Stomach (tissue), 9 donors: ENCODE measurements around the gene BLOC1S3. TPM values are rescaled to one million over a fixed set of nuclear protein-coding genes. Genes with fewer than 3 reads are reported as not detected.

Experiments used
- DNase-seq, 2 donors: peaks; one replicate each; pipeline versions ENCODE4 v3.0.0 to v3.0.0-alpha.2; 2013 to 2019
- H3K27ac ChIP-seq, 5 donors: fragments of 200-600 bp in 4 of 5; sonication (generic) in 4 of 5; one replicate each; pipeline ENCODE4 v1.5.1; 2013 to 2019; ENCODE audit warnings: mild to moderate bottlenecking in 1 of 5, moderate library complexity in 1 of 5
- H3K27me3 ChIP-seq, 3 donors: fragments of 200-600 bp; sonication (generic); one replicate each; pipeline ENCODE4 v1.5.1; 2017 to 2019; ENCODE audit warnings: mixed run types in 1 of 3
- H3K36me3 ChIP-seq, 4 donors: fragments of 200-600 bp; sonication (generic); 1 replicate in 3 of 4; 2 replicates in 1 of 4; pipeline ENCODE4 v1.5.1; 2016 to 2019
- H3K4me1 ChIP-seq, 4 donors: fragments of 200-600 bp; sonication (generic); one replicate each; pipeline ENCODE4 v1.5.1; 2016 to 2019
- H3K4me3 ChIP-seq, 4 donors: fragments of 200-600 bp; sonication (generic) in 3 of 4; one replicate each; pipeline ENCODE4 v1.5.1; 2016 to 2019; ENCODE audit warnings: mild to moderate bottlenecking in 1 of 4
- H3K9me3 ChIP-seq, 4 donors: fragments of 200-600 bp; sonication (generic); one replicate each; pipeline ENCODE4 v1.5.1; 2016 to 2019
- EP300 ChIP-seq: sonication (generic); formaldehyde crosslinking; IDR thresholded peaks from one replicate; pipeline ENCODE4 v1.6.1; 2017; ENCODE audit warnings: antibody characterized with exemption
- POLR2A ChIP-seq, 4 donors: fragments of 450-650 bp; IDR thresholded peaks; one replicate each; pipeline ENCODE4 v1.6.1; 2016; ENCODE audit warnings: antibody characterized with exemption in 4 of 4, control low read depth in 2 of 4, mild to moderate bottlenecking in 1 of 4, moderate library complexity in 1 of 4
- POLR2AphosphoS5 ChIP-seq, 3 donors: sonication (generic); formaldehyde crosslinking; IDR thresholded peaks; one replicate each; pipeline ENCODE4 v1.6.1; 2016; ENCODE audit warnings: antibody characterized with exemption in 3 of 3
- WGBS, 5 donors: extraction: QIAGEN DNeasy Blood & Tissue Kit in 3 of 5; methylation state at CpG; one replicate each; pipeline versions ENCODE4 v1.1.5 to v1.1.7; 2013 to 2018; 5-methylcytosine and 5-hydroxymethylcytosine counted together
- intact Hi-C: fragments of 100-400 bp; cut with DNase I; formaldehyde crosslinking; loops from one replicate; pipeline ENCODE4 v1.15.1; 2023; ENCODE audit warnings: low total_unique reads
- polyA plus RNA-seq, 3 donors: library from polyadenylated mRNA; stranded (reverse); fragments of 200-250 nt; gene quantifications; one replicate each; pipeline ENCODE4 v1.2.3, GENCODE V29; 2013
- total RNA-seq, 5 donors: library from RNA; depleted of rRNA; stranded (reverse); fragments of >200 nt; gene quantifications; one replicate each; pipeline versions ENCODE4 v1.1.0 to v1.2.3, GENCODE V29; 2014 to 2016
- TF ChIP-seq, protein P1 (sequence below), 7 experiments: fragments of 450-650 bp in 4 of 7; fragments of 200-600 bp in 3 of 7; sonication (generic) in 3 of 7; IDR thresholded peaks; one replicate each; pipeline ENCODE4 v1.5.1; 2016 to 2019; ENCODE audit warnings: antibody characterized with exemption in 7 of 7, control low read depth in 2 of 7, mild to moderate bottlenecking in 1 of 7
- donor health status: healthy with polysubstance abuse.
- donor health status: Bipolar disorder and iron deficiency.
- donor health status: healthy.

The BLOC1S3 gene
- total and polyA plus RNA-seq, 8 donors, result 3.1 to 71.0 (median 5.9) TPM

DNA sequence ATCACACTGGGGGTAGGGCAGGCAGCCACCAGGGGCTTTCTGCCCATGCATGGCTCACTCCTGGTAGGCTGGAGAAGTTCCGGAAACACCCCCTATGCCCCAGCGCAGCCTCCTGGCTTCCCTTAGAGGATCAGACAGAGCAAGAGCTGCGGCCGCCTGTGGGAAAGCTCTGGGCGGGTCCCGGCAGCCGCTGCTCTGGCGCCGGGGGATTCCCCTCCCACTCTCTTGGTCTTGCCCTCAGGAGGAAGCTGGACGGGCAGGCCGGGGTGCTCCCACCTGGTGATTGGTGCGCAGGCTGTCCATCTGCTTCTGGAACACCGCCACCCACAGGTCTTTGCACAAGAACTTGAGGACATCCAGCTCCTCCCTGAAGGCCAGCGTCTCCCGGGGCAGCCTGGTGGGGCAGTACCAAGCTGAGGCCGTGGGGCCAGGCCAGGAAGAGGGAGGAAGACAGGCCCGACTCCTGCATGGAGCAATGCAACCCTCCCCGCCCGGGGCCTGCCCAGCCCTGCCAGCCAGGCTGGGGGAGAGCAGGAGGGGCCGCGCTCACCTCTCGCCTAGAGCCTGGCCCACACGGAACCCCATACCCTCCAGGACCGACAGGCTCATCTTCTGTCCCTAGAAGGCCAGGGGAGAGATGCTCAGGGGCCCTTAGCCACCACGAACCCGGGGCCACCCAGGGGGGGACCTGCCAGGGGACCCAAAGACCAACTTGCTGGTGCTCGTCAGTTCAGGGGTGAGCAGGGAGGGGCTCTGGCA lies 13.8 kb upstream of the BLOC1S3 start:
- peak in 1 of 3 donors; percentile 28 for TF ChIP-seq POLR2AphosphoS5 (IDR thresholded peaks at IDR 0.05)
- no peak for TF ChIP-seq EP300
- TF ChIP-seq, protein P1, sequence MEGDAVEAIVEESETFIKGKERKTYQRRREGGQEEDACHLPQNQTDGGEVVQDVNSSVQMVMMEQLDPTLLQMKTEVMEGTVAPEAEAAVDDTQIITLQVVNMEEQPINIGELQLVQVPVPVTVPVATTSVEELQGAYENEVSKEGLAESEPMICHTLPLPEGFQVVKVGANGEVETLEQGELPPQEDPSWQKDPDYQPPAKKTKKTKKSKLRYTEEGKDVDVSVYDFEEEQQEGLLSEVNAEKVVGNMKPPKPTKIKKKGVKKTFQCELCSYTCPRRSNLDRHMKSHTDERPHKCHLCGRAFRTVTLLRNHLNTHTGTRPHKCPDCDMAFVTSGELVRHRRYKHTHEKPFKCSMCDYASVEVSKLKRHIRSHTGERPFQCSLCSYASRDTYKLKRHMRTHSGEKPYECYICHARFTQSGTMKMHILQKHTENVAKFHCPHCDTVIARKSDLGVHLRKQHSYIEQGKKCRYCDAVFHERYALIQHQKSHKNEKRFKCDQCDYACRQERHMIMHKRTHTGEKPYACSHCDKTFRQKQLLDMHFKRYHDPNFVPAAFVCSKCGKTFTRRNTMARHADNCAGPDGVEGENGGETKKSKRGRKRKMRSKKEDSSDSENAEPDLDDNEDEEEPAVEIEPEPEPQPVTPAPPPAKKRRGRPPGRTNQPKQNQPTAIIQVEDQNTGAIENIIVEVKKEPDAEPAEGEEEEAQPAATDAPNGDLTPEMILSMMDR (IDR thresholded peaks at IDR 0.05), result no peak
- TF ChIP-seq POLR2A (IDR thresholded peaks at IDR 0.05), result no peak
- H3K9me3 ChIP-seq, result no peaks in the 10 kb centered on the region
- 25 to 48% (median 32%) methylated on average over 16 to 27 of the region's 27 CpGs for WGBS, 5 donors
- DNase-seq, result peak; percentile 82 to 89
- H3K4me3 ChIP-seq, result no peak overlapping the region
- intact Hi-C loops, result no loop called here
- peaks cover 7 to 38% (median 34%) of the 10 kb centered on the region in 4 donors for H3K4me1 ChIP-seq
- peaks cover 0 to 6% (median 2%) of the 10 kb centered on the region in 4 donors for H3K36me3 ChIP-seq
- H3K27ac ChIP-seq, result no peak overlapping the region
- H3K27me3 ChIP-seq, result peaks cover 0 to 30% (median 20%) of the 10 kb centered on the region in 3 donors

DNA sequence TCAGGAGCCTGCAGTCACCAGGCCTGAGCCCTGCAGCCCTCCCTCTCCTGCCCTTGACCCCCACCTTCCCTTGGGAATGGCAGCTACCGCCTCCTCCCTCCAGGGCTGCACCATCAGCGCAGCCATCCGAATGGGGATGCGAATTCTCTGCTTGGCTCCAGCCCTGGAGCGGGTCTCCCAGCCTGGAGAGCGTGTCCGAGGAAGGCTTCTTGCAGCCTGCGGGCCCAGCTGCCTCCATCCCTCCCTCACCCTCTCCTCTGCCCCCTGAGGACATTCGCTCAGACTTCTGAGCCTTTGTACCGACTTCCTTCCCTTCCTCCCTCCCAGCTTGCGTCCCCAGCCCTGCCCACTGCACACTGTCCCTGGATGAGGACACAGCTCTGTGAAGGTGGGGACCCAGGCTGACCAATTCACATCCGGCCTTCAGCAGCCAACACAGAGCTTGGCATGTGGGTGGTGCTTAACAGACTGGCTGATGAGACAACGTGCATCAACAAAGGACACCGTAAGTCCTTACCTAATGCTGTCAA lies 11.8 kb upstream of the BLOC1S3 start:
- intact Hi-C loops, result no loop called here
- Histone ChIP-seq H3K27ac (no peak overlapping the region), H3K27me3 (peaks cover 0 to 9% (median 2%) of the 10 kb centered on the region in 3 donors), H3K4me3 (no peak overlapping the region), H3K4me1 (peaks cover 2 to 44% (median 28%) of the 10 kb centered on the region in 4 donors), H3K9me3 (no peaks in the 10 kb centered on the region), H3K36me3 (peaks cover 0 to 6% (median 2%) of the 10 kb centered on the region in 4 donors)
- no peak for DNase-seq
- WGBS, 5 donors, result 69 to 83% (median 73%) methylated on average over 13 to 14 of the region's 14 CpGs
- TF ChIP-seq, protein P1 (IDR thresholded peaks at IDR 0.05), result no peak
- TF ChIP-seq POLR2A (IDR thresholded peaks at IDR 0.05), result no peak
- no peak for TF ChIP-seq EP300
- TF ChIP-seq POLR2AphosphoS5 (IDR thresholded peaks at IDR 0.05), result no peak

DNA sequence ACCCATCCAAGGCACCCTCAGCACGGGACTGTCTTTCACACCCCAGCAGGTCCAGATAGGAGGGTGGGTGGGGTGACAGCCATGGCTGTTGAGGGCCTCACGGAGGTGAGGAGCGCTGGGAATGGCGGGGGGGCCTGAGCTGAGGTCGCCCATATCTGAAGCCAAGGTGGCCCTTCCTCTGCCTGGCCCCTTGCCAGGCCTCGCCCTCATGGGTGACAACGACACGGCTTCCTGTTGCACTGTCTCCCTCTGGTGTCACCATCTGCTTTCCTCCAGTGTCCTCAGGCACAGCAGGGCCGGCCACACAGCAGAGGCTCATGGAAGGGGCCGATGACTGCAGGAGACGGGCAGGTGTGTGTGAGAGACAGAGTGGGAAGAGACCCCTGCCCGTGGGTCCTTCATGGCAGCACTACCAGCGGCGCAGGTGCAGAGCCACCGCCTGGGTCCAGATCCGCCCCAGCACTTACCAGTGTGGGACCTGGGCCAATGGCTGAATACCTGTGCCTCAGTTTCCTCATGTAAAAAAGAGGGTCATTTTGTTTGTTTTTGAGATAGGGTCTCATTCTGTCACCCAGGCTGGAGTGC lies 9.7 kb upstream of the BLOC1S3 start:
- H3K4me3 ChIP-seq, result no peak overlapping the region
- DNase-seq, result peak in 1 of 2 donors; percentile 53

DNA sequence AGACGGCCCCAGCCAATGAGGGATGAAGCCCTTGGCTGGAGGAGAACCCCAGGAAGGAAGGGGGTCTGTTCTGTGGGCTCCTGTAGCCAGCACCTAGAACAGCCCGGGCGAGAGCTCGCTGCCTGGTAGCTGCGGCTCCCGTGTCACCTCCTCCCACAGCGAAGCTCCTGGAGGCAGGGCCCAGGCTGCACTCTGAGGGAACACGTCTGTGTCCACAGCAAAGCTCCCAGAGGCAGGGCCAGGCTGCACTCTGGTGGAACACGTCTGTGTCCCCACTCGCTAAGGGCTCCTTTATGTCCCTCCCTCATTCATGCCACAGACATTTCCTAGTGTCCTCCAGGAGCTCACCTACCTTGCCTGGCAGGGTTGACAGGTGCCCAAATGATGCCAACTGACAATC lies 9.0 kb upstream of the BLOC1S3 start:
- intact Hi-C loops, result no loop called here
- Histone ChIP-seq H3K27ac (no peak overlapping the region), H3K4me3 (no peak overlapping the region), H3K9me3 (no peaks in the 10 kb centered on the region), H3K27me3 (no peaks in the 10 kb centered on the region), H3K4me1 (peaks cover 0 to 46% (median 23%) of the 10 kb centered on the region in 4 donors), H3K36me3 (peaks cover 0 to 6% (median 2%) of the 10 kb centered on the region in 4 donors)
- no peak for DNase-seq
- 90 to 95% (median 94%) methylated on average over 7 to 10 of the region's 10 CpGs for WGBS, 5 donors
- no peak for TF ChIP-seq EP300

More for the DNA sequence above, 9.7 kb upstream of the BLOC1S3 start:
- intact Hi-C loops, result no loop called here
- no peak overlapping the region for H3K27ac ChIP-seq
- H3K36me3 ChIP-seq, result peaks cover 0 to 6% (median 2%) of the 10 kb centered on the region in 4 donors
- WGBS, 5 donors, result 80 to 84% (median 81%) methylated on average over 16 of the region's 16 CpGs
- H3K4me1 ChIP-seq, result peaks cover 0 to 53% (median 29%) of the 10 kb centered on the region in 4 donors
- no peaks in the 10 kb centered on the region for H3K9me3 ChIP-seq
- TF ChIP-seq POLR2A (IDR thresholded peaks at IDR 0.05) (no peak), POLR2AphosphoS5 (IDR thresholded peaks at IDR 0.05) (no peak), EP300 (no peak)
- TF ChIP-seq, protein P1 (IDR thresholded peaks at IDR 0.05), result no peak
- no peaks in the 10 kb centered on the region for H3K27me3 ChIP-seq
